Myometrial cell (primary cell): ENCODE results near the gene EGR2. TPM values are rescaled to one million over a fixed set of nuclear protein-coding genes. Genes with fewer than 3 reads are reported as not detected.

Experiments
- total RNA-seq: library from RNA; depleted of rRNA; stranded (reverse); fragments of >200 nt; gene quantifications from 2 replicates; pipeline ENCODE4 v1.2.3, GENCODE V29; 2015

EGR2 gene
- not detected in 2 replicates for total RNA-seq

DNA sequence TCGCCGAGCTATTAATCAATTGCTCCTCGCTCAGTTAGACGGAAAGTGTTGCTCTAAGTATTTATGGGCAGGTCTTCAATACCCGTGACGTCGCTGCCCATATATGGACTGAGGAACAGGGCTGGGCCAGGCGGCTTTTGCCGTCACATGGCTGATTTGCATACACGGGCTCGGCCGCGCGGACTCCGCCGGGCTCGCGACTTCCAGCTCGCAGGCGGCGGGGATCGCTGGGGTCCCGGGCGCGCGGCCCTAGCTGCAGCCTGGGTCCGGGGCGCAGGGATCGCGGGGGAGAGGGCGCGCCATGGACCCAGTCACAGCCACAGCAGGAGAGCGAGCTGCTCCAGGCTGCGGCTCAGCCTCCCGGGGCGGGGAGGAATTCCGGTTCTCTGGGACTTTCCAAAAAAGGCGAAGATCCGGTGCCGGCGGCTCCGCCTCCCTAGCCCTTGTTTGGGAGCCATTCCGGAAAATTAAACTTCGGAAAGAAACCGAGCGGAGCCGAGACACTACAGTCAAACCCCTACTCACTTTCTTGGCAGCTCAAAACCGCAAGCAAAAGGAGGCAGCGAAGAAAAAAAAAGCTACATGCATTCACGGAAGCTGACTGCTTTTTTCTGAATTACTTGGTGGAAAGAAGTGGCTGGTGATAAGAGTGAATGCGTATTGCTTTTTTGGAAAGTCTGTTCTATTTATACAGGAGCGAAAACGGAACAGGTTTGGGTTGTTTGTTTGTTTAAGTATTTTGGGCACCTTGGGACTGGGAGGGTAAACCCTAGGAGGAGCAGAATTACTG is at the start of gene EGR2:
TSS of gene EGR2 (minus strand) at position 36 of the 790 bp plus-strand sequence. CDS start 337 bp downstream, outside the sequence.

DNA sequence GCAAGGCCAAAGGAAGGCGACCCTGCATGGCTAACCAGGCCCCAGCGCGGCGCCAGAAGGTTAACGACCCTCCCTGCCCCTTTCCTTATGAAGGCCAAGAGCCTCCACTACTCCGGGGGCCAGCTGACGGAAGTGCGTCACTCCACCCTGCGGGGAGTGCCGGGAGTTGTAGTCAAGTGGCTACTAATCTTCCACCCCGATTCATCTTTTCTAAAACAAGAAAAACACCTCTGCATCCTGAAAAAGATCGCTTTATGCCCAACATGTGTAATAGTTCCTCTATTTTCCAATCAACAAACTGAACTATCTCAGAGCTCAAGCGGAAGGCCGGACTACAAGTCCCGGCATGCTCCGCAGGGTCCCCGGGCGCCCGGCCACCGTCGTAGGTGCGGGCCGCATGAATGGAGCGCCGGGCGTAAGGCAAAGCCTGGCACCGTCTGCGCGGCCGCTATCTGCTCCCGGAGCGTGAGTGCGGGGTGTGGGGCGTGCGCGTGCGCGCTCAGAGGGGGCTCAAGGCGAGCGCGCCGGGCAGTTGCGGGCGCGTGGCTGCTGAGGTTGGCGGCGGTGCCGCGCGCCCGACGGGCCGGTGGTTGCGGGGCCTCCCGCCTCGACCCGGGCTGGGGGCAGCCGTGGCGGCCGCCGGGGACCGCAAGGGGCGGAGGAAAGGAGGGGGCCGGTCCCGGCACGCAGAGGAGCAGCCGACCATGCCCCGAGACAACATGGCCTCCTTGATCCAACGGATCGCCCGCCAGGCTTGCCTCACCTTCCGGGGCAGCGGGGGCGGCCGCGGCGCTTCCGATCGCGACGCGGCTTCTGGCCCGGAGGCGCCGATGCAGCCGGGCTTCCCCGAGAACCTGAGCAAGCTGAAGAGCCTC is 11.6 kb downstream of the EGR2 start, which contains the start of gene ADO:
TSS of gene ADO (plus strand) at position 365 of the 875 bp plus-strand sequence. CDS start at position 705, 340 bp downstream.

Other genes starting within 250 kb of the EGR2 start
- gene ADO, start 11.6 kb downstream of the EGR2 start, total RNA-seq, result 12.4 and 14.2 TPM in 2 replicates